Stimulated activated CD4-positive, alpha-beta T cell treated with anti-CD3 and anti-CD28 coated beads, Interleukin-4, amount 100 ng/mL, for 1 hour (primary cell): ENCODE results near the gene PABPC1L.
"Not testable (repeated sequence)": the region's sequence is repeated elsewhere in the genome, so short reads cannot be mapped to it uniquely, and the experiment has no call there.

Experiments
- DNase-seq: peaks from one replicate; pipeline ENCODE4 v3.0.0-alpha.2; 2020

PABPC1L gene

GRCh38 chr20:44909872-44910689 is at the start of gene PABPC1L:
PABPC1L (plus strand) TSS chr20:44910060; CDS start chr20:44910144, 84 bp downstream.
- peak; percentile 82 for DNase-seq

GRCh38 chr20:44861531-44862006 is 48.3 kb upstream of the PABPC1L start:
- no peak for DNase-seq

GRCh38 chr20:44862286-44862685 is 47.6 kb upstream of the PABPC1L start:
- DNase-seq: no peak

- DNase-seq: not testable (repeated sequence)
Observed at GRCh38 chr20:44863365-44864084, 46.3 kb upstream of the PABPC1L start.

- not testable (repeated sequence) for DNase-seq
Observed at GRCh38 chr20:44864493-44864892, 45.4 kb upstream of the PABPC1L start.

GRCh38 chr20:44866703-44867335 is 43.0 kb upstream of the PABPC1L start:
- DNase-seq: no peak

- DNase-seq: no peak
Observed at GRCh38 chr20:44869471-44869870, 40.4 kb upstream of the PABPC1L start.

- DNase-seq: not testable (repeated sequence)
Observed at GRCh38 chr20:44882360-44882759, 27.5 kb upstream of the PABPC1L start.

GRCh38 chr20:44883214-44883902 is 26.5 kb upstream of the PABPC1L start:
- DNase-seq: no peak

- no peak for DNase-seq
Observed at GRCh38 chr20:44884907-44885391, 24.9 kb upstream of the PABPC1L start.

GRCh38 chr20:44885392-44886265 is 24.2 kb upstream of the PABPC1L start, which contains the start of gene YWHAB:
YWHAB (plus strand) TSS chr20:44885705; CDS start chr20:44901534, 15,829 bp downstream.
- peak; percentile 99 for DNase-seq

- no peak for DNase-seq
Observed at GRCh38 chr20:44886266-44886651, 23.6 kb upstream of the PABPC1L start.

GRCh38 chr20:44886828-44887227 is 23.0 kb upstream of the PABPC1L start:
- DNase-seq: no peak

- no peak for DNase-seq
Observed at GRCh38 chr20:44887466-44887865, 22.4 kb upstream of the PABPC1L start.

- no peak for DNase-seq
Observed at GRCh38 chr20:44888226-44889103, 21.4 kb upstream of the PABPC1L start.

- no peak for DNase-seq
Observed at GRCh38 chr20:44891826-44892225, 18.0 kb upstream of the PABPC1L start.

GRCh38 chr20:44894959-44895358 is 14.9 kb upstream of the PABPC1L start:
- no peak for DNase-seq

- DNase-seq: no peak
Observed at GRCh38 chr20:44896583-44896982, 13.3 kb upstream of the PABPC1L start.

GRCh38 chr20:44897133-44897532 is 12.7 kb upstream of the PABPC1L start:
- no peak for DNase-seq

GRCh38 chr20:44900231-44900854 is 9.5 kb upstream of the PABPC1L start:
- DNase-seq: no peak
